GM18526 (cell line): Measurements from ENCODE around the gene EMSY.

ENCODE experiments used
- POLR2A ChIP-seq: IDR thresholded peaks from 3 replicates; pipeline ENCODE4 v1.6.1; 2011; ENCODE audit not compliant: insufficient read length; ENCODE audit errors: extremely low read depth

EMSY gene

DNA sequence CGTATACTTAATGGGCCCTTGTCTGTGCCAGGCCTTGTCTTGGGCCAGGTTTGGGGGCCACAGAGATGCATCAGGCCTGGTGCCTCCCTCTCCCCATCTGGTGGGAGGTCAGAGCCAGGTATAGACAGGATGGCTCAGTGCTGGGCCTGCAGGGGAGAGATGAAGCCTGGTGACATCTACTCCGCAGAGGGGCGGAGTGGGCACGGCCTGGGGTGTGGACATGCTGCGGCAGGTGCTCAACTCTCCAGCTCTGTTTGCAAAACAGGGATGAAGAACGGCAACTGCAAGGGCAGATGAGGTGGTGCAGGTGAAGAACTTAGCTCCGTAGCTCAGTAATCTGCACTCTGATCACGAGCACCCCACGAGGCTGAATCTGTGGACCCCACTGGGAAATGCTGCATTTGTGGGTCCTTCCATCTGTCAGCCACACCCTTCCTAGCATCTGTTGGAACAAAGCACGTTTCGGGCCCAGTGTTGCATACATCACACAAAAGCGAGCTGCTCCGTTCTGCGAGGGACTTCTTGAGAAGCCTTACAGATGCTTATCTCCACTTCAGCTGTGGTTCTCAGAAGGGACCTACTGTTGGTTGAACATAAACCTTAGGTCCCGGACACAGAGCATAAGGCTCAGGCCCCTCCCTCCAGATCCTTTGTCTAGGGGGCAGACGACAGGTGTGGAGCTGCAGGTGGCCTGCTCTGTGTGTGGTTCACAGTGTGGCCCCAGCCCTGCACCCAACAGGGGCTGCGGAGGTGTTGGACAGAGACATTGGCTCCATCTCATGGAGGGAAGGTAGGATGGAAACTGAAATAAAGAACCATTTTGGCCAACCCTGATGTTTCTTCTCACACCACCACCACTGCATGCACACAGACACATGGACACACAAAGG is 147.5 kb downstream of the EMSY start:
- TF ChIP-seq POLR2A: no peak

DNA sequence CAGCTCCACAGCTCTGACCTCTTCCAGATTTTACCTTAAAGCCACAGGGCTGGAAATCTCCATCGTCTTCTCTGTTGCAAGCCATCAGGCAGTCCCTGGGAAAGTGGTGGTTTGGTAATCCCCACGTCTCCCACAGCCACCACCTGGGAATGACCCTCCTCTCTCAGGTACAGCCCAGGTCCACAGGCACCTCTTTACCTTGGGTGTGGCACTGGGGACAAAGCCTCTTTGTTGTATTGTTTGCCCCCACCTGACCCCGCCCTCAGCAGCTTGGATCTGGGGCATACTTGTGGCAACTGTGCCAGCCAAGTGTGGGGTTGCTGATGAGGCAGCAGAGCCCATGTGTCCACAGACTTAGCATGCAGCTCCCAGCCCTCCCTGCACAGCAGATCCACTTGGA is 148.1 kb downstream of the EMSY start:
- TF ChIP-seq POLR2A: no peak

DNA sequence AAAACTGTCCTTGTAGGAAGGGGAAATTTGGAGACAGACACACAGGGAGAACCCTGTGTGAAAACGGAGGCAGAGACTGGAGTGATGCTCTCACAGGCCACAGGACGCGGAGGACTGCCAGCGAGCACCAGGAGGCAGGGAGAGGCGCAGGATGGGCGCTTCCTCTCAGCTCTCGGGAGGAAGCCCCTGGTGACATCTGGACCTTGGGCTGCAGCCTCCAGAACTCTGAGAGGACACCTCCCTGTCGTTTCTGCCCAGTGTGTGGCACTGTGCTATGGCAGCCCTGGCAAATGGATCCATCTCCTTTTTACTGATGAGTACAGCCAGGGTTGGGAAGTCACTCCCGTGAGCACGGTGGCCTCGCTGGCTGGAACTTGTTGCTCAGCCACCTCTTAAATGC is 151.8 kb downstream of the EMSY start:
- no peak for TF ChIP-seq POLR2A

DNA sequence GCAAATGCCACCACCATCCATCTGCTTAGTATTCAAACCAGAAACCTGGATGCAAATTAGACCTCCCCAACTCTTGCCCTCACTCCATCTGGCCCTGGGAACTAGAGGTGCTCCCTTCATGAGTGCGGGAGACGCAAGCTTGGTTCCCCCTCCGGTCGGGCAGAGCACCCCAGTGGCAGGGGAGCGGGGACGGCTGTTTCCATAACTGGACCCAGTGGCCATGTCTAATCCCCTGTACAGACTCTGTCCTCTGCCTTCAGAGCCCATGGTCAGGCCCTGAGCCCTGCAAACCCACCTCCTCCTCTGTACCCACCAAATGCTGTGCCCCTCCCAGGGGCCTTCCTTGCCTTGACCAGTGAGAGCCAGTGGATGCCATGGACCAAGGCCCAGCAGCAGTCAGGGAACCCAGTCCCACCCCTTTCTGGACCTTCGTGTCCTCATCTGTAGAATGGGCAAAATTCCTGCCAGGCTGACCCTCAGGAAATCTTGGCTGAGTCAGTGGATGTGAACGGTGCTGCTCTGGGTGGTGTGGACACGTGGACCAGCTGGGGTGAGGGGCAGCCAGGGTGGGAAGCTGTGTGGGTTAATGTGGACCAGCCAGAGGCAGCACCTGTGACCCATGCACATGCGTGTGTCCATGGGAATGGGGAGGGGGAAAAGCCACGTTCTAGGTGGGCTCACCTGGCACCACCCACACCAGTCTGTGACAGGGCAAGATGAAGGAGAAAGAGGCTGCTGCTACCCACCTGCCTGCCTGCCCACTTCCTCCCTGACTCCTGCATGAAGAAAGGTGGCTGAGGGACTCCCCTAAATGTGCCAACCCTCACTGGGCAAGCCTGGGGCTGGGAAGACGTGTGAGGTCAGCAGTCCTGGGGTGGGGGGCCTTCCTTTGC is 153.0 kb downstream of the EMSY start:
- TF ChIP-seq POLR2A: no peak

- no peak for TF ChIP-seq POLR2A
Measured at GRCh38 chr11:76598426-76598839, 153.6 kb downstream of the EMSY start.

DNA sequence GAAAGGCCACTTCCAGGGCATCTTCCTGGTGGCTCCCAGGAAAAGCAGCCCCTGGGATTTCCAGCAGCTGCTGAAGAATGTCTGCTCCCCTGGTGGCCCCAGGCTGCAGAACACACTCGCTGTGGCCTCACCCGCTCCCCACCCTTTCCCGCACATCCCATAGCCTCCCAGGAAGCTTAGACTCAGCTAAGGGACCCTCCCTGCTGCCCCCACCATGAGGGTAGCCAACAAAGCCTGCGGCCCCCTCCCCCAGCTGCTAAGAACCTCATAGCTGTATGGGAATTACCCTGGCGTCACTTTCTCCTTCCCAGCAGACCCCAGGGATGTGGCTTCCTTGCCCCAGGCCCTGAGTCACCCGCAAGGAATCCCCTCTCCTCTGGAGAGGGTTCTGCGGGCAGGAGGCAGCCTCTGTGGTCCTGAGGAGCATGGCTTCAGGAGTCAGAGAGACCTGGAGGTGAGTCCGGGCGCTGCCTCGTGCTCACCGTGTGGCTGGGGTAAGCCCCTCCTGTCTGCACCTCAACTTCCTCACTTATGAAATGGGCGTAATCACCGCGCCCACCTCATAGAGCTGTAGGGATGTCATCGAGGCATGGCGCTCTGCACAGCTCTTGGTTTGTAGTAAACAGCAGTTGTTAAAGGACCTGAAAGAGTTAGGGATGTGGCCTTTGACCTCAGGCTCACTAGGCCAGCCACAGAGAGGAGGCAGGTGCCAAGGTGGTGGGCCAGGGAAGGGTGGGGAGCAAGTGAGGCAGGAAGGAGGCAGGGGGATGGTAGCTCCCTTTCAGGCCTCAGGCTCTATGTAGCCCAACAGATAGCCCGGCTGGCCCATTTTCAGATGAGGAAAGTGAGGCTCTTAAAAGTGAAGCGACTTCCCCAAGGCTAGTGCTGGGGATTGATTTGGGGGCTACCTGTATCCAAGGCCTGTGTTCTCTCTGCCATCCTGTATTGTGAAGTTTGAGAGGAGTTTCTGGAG is 154.5 kb downstream of the EMSY start:
- no peak for TF ChIP-seq POLR2A

GRCh38 chr11:76600124-76600655 is 155.4 kb downstream of the EMSY start:
- no peak for TF ChIP-seq POLR2A

DNA sequence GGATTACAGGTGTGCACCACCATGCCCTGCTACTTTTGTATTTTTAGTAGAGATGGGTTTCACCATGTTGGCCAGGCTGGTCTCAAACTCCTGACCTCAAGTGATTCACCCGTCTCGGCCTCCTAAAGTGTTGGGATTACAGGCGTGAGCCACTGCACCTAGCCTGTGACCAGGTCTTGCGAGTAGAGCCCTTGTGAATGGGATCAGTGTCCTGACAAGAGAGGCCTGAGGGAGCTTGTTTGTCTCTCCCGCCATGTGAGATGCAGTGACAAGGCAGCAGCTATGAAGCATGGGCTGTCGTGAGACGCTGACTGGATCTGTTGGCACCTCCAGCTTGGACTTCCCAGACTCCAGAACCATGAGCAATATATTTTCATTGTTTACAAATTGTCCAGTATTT is 156.5 kb downstream of the EMSY start:
- no peak for TF ChIP-seq POLR2A

- TF ChIP-seq POLR2A: no peak
Measured at GRCh38 chr11:76601724-76602123, 156.9 kb downstream of the EMSY start.

GRCh38 chr11:76602431-76602861 is 157.6 kb downstream of the EMSY start:
- TF ChIP-seq POLR2A: no peak
